HG03354 (cell line): ENCODE data around the gene HTR3B.
A peak's percentile ranks its signal among the peaks of the same experiment; 100 is the strongest.

Experiments used
- ATAC-seq: cut with Tn5 transposase; IDR thresholded peaks from one replicate; pipeline ENCODE4 v1.9.1; 2021; ENCODE audit warnings: mild to moderate bottlenecking; ENCODE audit not compliant: unreplicated experiment, poor library complexity, severe bottlenecking

Gene HTR3B

GRCh38 chr11:113984781-113985180 lies 80.2 kb downstream of the HTR3B start:
- no peak for ATAC-seq

DNA sequence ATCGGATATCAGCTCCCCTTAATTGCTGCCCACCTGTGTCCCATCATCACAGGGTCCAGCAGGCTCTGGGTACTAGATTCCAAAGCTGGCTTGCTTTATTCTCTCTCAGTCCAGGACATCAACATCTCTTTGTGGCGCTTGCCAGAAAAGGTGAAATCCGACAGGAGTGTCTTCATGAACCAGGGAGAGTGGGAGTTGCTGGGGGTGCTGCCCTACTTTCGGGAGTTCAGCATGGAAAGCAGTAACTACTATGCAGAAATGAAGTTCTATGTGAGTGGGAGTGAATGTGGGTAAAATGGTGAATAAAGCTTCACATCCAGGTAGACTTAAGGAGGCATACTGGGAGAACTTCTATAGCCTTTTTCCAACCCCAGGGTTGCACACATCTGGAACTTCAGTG lies 81.3 kb downstream of the HTR3B start:
- no peak for ATAC-seq

DNA sequence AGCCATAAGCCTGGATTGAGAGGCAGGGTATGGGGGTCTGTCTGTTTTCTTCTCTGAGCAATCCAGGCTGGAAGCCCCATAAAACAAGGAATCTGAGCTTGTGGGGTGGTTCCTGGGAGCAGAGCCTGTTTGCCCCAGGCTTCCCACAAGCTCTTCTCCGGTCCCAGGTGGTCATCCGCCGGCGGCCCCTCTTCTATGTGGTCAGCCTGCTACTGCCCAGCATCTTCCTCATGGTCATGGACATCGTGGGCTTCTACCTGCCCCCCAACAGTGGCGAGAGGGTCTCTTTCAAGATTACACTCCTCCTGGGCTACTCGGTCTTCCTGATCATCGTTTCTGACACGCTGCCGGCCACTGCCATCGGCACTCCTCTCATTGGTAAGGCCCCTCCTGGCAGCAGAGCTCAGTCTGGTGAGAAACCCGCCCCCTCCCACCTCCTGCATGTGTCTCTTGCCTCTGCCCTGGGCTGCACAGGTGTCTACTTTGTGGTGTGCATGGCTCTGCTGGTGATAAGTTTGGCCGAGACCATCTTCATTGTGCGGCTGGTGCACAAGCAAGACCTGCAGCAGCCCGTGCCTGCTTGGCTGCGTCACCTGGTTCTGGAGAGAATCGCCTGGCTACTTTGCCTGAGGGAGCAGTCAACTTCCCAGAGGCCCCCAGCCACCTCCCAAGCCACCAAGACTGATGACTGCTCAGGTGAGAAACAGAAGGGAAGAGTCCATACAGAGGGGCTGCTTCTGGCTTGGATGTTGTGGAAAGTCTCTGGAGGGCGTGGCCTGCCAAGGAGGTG lies 82.0 kb downstream of the HTR3B start:
- no peak for ATAC-seq

GRCh38 chr11:113989381-113989780 lies 84.8 kb downstream of the HTR3B start:
- ATAC-seq = no peak

- ATAC-seq = no peak
These were observed 85.3 kb downstream of the HTR3B start for GRCh38 chr11:113989916-113990315.

- ATAC-seq = no peak
These were observed 86.6 kb downstream of the HTR3B start for GRCh38 chr11:113991170-113991569.

DNA sequence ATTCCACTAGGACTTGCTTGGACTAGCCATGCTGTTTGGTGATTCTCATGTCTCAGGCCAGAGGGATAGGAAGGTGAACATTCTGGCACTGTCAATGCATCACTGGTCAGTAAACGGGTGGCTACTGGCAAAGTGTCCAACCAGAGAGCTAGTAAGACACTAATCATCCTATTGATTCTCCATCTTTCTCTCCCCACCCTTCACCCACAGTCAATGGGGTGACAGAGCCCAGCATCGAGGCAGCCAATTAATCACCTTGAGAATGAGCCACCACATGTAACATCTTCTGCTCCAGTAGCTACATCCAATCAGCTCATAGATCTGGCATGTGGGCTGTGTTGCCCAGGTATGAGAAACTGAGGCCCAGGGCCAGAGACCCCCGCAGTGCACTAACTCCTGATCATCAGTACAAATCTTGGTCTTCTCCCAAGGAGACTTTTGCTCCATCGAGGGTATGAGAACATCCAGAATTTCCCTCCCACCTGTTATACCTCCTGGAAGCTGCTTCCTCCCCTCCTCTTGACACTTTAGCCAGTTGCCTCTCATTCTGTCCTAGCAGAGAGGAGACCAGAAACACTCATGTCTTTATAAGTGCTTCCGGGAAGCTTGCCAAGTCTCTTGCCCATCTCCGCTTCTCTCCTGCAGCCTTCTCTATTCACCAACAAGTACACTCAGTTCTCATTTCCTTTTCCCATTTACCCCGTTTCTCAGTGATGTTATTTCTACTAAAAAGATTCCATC lies 87.3 kb downstream of the HTR3B start:
- no peak for ATAC-seq

DNA sequence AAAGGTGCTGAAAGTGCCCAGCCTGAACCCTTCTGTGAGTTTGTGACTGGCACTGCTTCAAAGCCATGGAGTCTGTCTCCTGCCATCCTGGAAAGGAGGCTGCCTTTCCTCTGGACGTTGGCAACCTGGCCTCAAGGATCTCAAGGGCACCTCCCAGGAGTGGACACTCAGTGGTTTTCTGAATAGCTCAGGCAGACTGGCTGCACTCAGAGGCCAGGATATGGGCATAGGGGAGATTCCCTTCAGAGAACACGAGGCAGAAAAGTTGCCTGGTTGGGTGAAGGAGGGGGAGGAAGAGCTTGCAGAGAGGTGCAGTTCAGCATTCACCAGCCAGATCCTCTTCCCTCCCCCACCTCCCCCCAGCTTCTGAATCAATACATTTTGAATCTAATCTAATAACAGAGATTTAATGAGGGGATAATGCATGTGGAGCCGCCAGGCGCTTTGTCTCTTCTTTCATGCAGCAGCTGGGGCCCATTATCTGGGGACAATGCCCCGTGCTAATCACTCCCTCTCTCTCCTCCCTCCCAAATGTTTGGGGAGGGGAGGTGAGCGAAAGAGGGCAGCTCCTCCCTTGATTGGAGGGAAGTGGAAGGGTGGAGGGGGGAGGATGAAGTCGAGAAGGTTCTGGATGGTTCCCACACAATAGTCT lies 88.0 kb downstream of the HTR3B start:
- ATAC-seq = no peak

GRCh38 chr11:113994077-113994954 lies 89.7 kb downstream of the HTR3B start:
- ATAC-seq = peak; percentile 56
